Cerebellar cortex (tissue), 1 donor: Measurements from ENCODE around the gene SHC3.
A peak's percentile ranks its signal among the peaks of the same experiment; 100 is the strongest.
"Not testable (repeated sequence)": the region's sequence is repeated elsewhere in the genome, so short reads cannot be mapped to it uniquely, and the experiment has no call there.

Experiments used
- DNase-seq: peaks from one replicate; pipeline ENCODE4 v3.0.0-alpha.2; 2015; ENCODE audit warnings: low spot score

The SHC3 gene

GRCh38 chr9:89177944-89178829 lies at the start of gene SHC3:
TSS of gene SHC3 (minus strand) at chr9:89178818. CDS start at chr9:89178460, 358 bp downstream.
- DNase-seq: no peak

GRCh38 chr9:89225991-89226471 lies 47.4 kb upstream of the SHC3 start:
- DNase-seq: peak; percentile 39

GRCh38 chr9:89225587-89225986 lies 47.0 kb upstream of the SHC3 start:
- DNase-seq: no peak

GRCh38 chr9:89225036-89225435 lies 46.4 kb upstream of the SHC3 start:
- DNase-seq: no peak

GRCh38 chr9:89224633-89225032 lies 46.0 kb upstream of the SHC3 start:
- no peak for DNase-seq

GRCh38 chr9:89223396-89223977 lies 44.9 kb upstream of the SHC3 start:
- DNase-seq: peak; percentile 20

- DNase-seq: no peak
Observed at GRCh38 chr9:89219637-89220036, 41.0 kb upstream of the SHC3 start.

GRCh38 chr9:89218040-89218928 lies 39.7 kb upstream of the SHC3 start:
- DNase-seq: no peak

GRCh38 chr9:89215342-89215741 lies 36.7 kb upstream of the SHC3 start:
- DNase-seq: no peak

GRCh38 chr9:89213396-89213880 lies 34.8 kb upstream of the SHC3 start:
- no peak for DNase-seq

GRCh38 chr9:89212171-89212570 lies 33.6 kb upstream of the SHC3 start:
- DNase-seq: no peak

- not testable (repeated sequence) for DNase-seq
Observed at GRCh38 chr9:89209311-89209710, 30.7 kb upstream of the SHC3 start.

GRCh38 chr9:89207026-89207425 lies 28.4 kb upstream of the SHC3 start:
- DNase-seq: no peak

GRCh38 chr9:89204801-89205200 lies 26.2 kb upstream of the SHC3 start:
- no peak for DNase-seq

- no peak for DNase-seq
Observed at GRCh38 chr9:89195131-89195797, 16.6 kb upstream of the SHC3 start.

GRCh38 chr9:89194421-89195130 lies 16.0 kb upstream of the SHC3 start:
- no peak for DNase-seq

GRCh38 chr9:89191004-89191403 lies 12.4 kb upstream of the SHC3 start:
- no peak for DNase-seq

GRCh38 chr9:89189215-89189614 lies 10.6 kb upstream of the SHC3 start:
- DNase-seq: no peak

GRCh38 chr9:89187950-89188349 lies 9.3 kb upstream of the SHC3 start:
- DNase-seq: no peak

- no peak for DNase-seq
Observed at GRCh38 chr9:89187541-89187940, 8.9 kb upstream of the SHC3 start.

- no peak for DNase-seq
Observed at GRCh38 chr9:89186960-89187359, 8.3 kb upstream of the SHC3 start.
